Measurements from ENCODE around the gene POLR3G.

DNA sequence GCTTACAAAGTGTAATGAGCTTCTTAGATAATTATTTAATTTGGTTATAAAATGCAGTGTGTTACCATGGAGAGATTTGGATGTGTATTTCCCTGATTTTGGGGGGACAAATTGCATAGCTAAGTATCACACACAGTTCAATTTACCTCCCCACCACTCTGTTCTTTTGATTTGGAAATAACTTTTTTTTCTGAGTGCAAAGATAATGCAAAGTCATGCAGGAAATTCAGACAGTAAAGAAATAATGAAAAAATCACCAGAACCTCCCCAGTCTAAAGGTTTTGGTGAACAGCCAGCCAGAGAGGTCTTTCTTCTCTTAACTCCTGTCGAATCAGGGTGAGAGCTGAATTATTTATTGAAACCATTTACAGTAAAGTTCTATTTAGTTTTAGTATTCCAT is 87.1 kb downstream of the POLR3G start:
- TF ChIP-seq EZH2phosphoT487 (IDR thresholded peaks at IDR 0.05; ENCODE audit: insufficient read depth, low read depth) (no peak), EZH2 (IDR thresholded peaks at IDR 0.05; ENCODE audit: insufficient read depth, poor library complexity, severe bottlenecking) (no peak)
